ENCODE data around the gene ANKRD62. TPM values are rescaled to one million over a fixed set of nuclear protein-coding genes. Genes with fewer than 3 reads are reported as not detected.
A peak's percentile ranks its signal among the peaks of the same experiment; 100 is the strongest.
"Not testable (repeated sequence)": the region's sequence is repeated elsewhere in the genome, so short reads cannot be mapped to it uniquely, and the experiment has no call there.

Gene ANKRD62
- total RNA-seq, 1 experiment from 2014 or later: not detected

DNA sequence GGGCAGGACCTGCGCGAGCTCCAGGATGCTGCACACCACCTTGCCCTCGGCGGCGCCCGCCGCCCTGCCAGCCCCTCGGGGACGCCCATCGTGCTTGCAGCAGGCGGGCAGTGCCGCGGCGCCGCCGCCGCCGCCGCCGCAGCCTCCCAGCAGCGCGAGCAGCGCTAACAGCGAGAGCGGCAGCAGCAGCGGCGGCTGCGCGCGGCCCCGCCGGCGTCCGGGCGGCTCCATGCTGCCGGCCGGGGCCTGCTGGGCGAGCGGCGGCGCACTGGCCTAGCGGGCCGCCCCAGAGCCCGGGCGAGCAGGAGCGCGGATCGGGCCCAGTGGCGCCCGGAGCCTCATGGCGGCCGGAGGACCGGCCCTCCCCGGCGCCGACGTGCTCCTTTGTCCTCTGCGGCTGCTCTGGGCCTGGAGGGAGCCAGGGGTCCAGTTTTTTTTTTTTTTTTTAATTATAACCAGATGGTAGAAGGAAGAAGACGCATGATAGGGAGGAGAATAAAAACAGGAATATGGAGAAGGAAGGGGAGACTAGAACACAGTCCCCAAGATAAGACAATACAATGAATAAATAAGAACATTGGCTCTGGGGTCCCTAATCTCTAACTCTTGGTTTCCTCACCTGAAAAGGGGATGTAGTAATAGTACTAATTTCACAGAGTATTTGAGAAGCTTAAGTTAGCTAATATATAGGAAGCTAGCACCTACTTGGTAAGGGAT, 17.1 kb upstream of the ANKRD62 start:
- H3K27me3 ChIP-seq (replicated peaks; ENCODE audit: control insufficient read depth, insufficient read depth, low read length): no peaks in the 10 kb centered on the region
- H3K36me3 Mint-ChIP-seq (ENCODE audit: insufficient read depth, unreplicated experiment): no peaks in the 10 kb centered on the region
- peak overlapping the region; percentile 57 for H3K4me3 Mint-ChIP-seq (ENCODE audit: unreplicated experiment)
- no TSS peak for BruUV-seq (replicated peaks)
- CTCF ChIA-PET: no interaction called here
- no peaks in the 10 kb centered on the region for H3K36me3 ChIP-seq (ENCODE audit: control insufficient read depth, insufficient read depth, low read length)
- H3K9me3 Mint-ChIP-seq (ENCODE audit: unreplicated experiment): no peaks in the 10 kb centered on the region
- H3K27ac Mint-ChIP-seq (ENCODE audit: unreplicated experiment): no peak overlapping the region
- POLR2A ChIA-PET: no interaction called here
- intact Hi-C loops (cut with micrococcal nuclease; ENCODE audit: unreplicated experiment): loop anchor here (10.0 kb wide), 1 partner anchor 58 kb away; no protein-coding TSS in a partner anchor
- H3K4me1 ChIP-seq: no peaks in the 10 kb centered on the region
- H3K27me3 Mint-ChIP-seq (ENCODE audit: insufficient read depth, unreplicated experiment): peaks cover 11% of the 10 kb centered on the region
- peak overlapping the region; percentile 34 for H3K4me3 ChIP-seq (ENCODE audit: low read depth, low read length)
- peak in 1 of 2 experiments; percentile 72 for DNase-seq
- H3K9me3 ChIP-seq: no peaks in the 10 kb centered on the region
- H3K4me1 Mint-ChIP-seq (ENCODE audit: low read depth, unreplicated experiment): no peaks in the 10 kb centered on the region
- TF ChIP-seq, protein P1, sequence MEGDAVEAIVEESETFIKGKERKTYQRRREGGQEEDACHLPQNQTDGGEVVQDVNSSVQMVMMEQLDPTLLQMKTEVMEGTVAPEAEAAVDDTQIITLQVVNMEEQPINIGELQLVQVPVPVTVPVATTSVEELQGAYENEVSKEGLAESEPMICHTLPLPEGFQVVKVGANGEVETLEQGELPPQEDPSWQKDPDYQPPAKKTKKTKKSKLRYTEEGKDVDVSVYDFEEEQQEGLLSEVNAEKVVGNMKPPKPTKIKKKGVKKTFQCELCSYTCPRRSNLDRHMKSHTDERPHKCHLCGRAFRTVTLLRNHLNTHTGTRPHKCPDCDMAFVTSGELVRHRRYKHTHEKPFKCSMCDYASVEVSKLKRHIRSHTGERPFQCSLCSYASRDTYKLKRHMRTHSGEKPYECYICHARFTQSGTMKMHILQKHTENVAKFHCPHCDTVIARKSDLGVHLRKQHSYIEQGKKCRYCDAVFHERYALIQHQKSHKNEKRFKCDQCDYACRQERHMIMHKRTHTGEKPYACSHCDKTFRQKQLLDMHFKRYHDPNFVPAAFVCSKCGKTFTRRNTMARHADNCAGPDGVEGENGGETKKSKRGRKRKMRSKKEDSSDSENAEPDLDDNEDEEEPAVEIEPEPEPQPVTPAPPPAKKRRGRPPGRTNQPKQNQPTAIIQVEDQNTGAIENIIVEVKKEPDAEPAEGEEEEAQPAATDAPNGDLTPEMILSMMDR (IDR thresholded peaks at IDR 0.05; ENCODE audit: insufficient read depth in 1 of 2, low read depth in 1 of 2, low read length in 1 of 2, severe bottlenecking in 1 of 2, unreplicated experiment in 1 of 2): no peak

- intact Hi-C loops (cut with micrococcal nuclease; ENCODE audit: unreplicated experiment): loop anchor here (10.0 kb wide), 1 partner anchor 57 kb away; no protein-coding TSS in a partner anchor
- H3K36me3 Mint-ChIP-seq (ENCODE audit: insufficient read depth, unreplicated experiment); POLR2A ChIA-PET; H3K4me3 Mint-ChIP-seq (ENCODE audit: unreplicated experiment); H3K27me3 Mint-ChIP-seq (ENCODE audit: insufficient read depth, unreplicated experiment); H3K4me3 ChIP-seq (ENCODE audit: low read depth, low read length); H3K36me3 ChIP-seq (ENCODE audit: control insufficient read depth, insufficient read depth, low read length); BruUV-seq (replicated peaks); H3K4me1 ChIP-seq; H3K9me3 Mint-ChIP-seq (ENCODE audit: unreplicated experiment); H3K9me3 ChIP-seq; CTCF ChIA-PET; DNase-seq; H3K27ac Mint-ChIP-seq (ENCODE audit: unreplicated experiment); H3K27me3 ChIP-seq (replicated peaks; ENCODE audit: control insufficient read depth, insufficient read depth, low read length); H3K4me1 Mint-ChIP-seq (ENCODE audit: low read depth, unreplicated experiment): not testable (repeated sequence)
Observed at GRCh38 chr18:12077994-12078393, 15.6 kb upstream of the ANKRD62 start.

DNA sequence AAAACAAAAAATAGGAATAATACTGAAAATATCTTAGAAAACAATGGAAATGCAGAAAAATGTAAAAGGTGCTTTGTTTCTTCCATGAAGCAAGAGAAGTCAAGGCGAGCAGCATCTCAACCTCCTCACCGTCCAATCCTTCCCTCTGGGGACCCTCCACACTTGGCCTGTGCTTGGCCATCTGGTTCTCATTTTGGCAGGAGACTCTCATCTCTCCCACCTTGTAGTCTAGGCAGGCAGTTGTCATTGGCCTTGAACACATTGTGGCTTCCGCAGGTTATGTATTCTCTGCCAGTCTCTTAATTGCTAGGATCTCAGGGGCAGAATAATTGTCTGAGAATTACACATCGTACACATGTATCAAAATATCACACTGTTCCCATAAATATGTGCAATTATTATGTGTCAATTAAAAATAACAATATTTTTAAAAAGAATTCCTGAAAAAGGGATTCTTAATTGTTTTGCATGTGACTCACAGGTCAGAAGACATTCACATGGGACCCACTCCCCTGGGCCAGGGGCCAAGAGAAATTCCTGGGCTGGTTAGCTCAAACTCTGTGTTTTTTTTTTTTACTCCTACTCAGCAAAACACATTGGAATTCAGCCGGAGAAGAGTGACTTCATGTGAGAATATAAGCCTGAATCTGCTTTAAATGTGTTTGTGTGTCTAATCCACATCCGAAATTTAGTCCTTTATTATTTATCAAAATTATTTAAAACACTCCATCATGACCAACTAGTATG, 14.0 kb upstream of the ANKRD62 start:
- Mint-ChIP-seq H3K27me3 (ENCODE audit: insufficient read depth, unreplicated experiment) (peaks cover 5% of the 10 kb centered on the region), H3K4me1 (ENCODE audit: low read depth, unreplicated experiment) (no peaks in the 10 kb centered on the region), H3K36me3 (ENCODE audit: insufficient read depth, unreplicated experiment) (no peaks in the 10 kb centered on the region), H3K9me3 (ENCODE audit: unreplicated experiment) (no peaks in the 10 kb centered on the region), H3K27ac (ENCODE audit: unreplicated experiment) (no peak overlapping the region), H3K4me3 (ENCODE audit: unreplicated experiment) (no peak overlapping the region)
- H3K9me3 ChIP-seq: no peaks in the 10 kb centered on the region
- H3K27me3 ChIP-seq (replicated peaks; ENCODE audit: control insufficient read depth, insufficient read depth, low read length): no peaks in the 10 kb centered on the region
- no peak overlapping the region for H3K4me3 ChIP-seq (ENCODE audit: low read depth, low read length)
- no peaks in the 10 kb centered on the region for H3K4me1 ChIP-seq
- no peak for DNase-seq
- no TSS peak for BruUV-seq (replicated peaks)
- intact Hi-C loops (cut with micrococcal nuclease; ENCODE audit: unreplicated experiment): loop anchor here (10.0 kb wide), 1 partner anchor 55 kb away; no protein-coding TSS in a partner anchor
- ChIA-PET POLR2A (no interaction called here), CTCF (no interaction called here)
- TF ChIP-seq, protein P1 (IDR thresholded peaks at IDR 0.05; ENCODE audit: insufficient read depth in 1 of 2, low read depth in 1 of 2, low read length in 1 of 2, severe bottlenecking in 1 of 2, unreplicated experiment in 1 of 2): no peak
- H3K36me3 ChIP-seq (ENCODE audit: control insufficient read depth, insufficient read depth, low read length): no peaks in the 10 kb centered on the region

All from Caco-2 (cell line).